ENCODE data around the gene LRIT1. TPM values are rescaled to one million over a fixed set of nuclear protein-coding genes. Genes with fewer than 3 reads are reported as not detected.

Gene LRIT1
- polyA plus RNA-seq, 1 of the 3 experiments (the other 2 are of a cell fraction), result not detected

GRCh38 chr10:84248794-84249193, 7.4 kb upstream of the LRIT1 start:
- no peaks in the 10 kb centered on the region for H4K20me1 ChIP-seq (ENCODE audit: insufficient read depth)
- CTCF ChIA-PET, result interaction anchor here (2.1 kb wide), 1 partner anchor 289 kb away, joined by 6 read pairs; no protein-coding TSS in a partner anchor

More at GRCh38 chr10:84248794-84249193, 7.4 kb upstream of the LRIT1 start:
- H3K36me3 ChIP-seq (replicated peaks in 1 of 2; ENCODE audit: control insufficient read depth in 1 of 2, insufficient read depth in 2 of 2, low read length in 1 of 2), result no peaks in the 10 kb centered on the region
- H3K4me2 ChIP-seq, result no peak overlapping the region
- no peaks in the 10 kb centered on the region for H3K79me2 ChIP-seq (ENCODE audit: insufficient read depth)
- H2AFZ ChIP-seq (ENCODE audit: low read depth), result no peak overlapping the region
- H3K4me1 ChIP-seq (ENCODE audit: control insufficient read depth in 1 of 2, insufficient read depth in 2 of 2, low read depth in 1 of 2, low read length in 1 of 2), result no peaks in the 10 kb centered on the region
- H3F3A ChIP-seq (replicated peaks; ENCODE audit: insufficient read depth), result no peaks in the 10 kb centered on the region
- H3K27me3 ChIP-seq (ENCODE audit: insufficient read depth), result no peaks in the 10 kb centered on the region; the same call in 1 of the 2 replicates
- no peaks in the 10 kb centered on the region for H3K9me3 ChIP-seq
- no peak overlapping the region for H3K27ac ChIP-seq (ENCODE audit: low read depth in 2 of 2, low read length in 1 of 2)
- H3K9ac ChIP-seq, result no peak overlapping the region
- H3K9me2 ChIP-seq, result no peaks in the 10 kb centered on the region
- POLR2A ChIA-PET, result no interaction called here
- H3K4me3 ChIP-seq (ENCODE audit: low read depth in 2 of 2, low read length in 1 of 2), result no peak overlapping the region
- DNase-seq, result no peak
- WGBS (ENCODE audit: low lambda C conversion rate), result 55% methylated on average over 12 of the region's 12 CpGs
- TF ChIP-seq FOSL2 (IDR thresholded peaks at IDR 0.05; ENCODE audit: borderline replicate concordance, low read depth) (no peak), EZH2phosphoT487 (IDR thresholded peaks at IDR 0.05; ENCODE audit: borderline replicate concordance, low read depth) (no peak), TEAD4 (IDR thresholded peaks at IDR 0.05; ENCODE audit: borderline replicate concordance, insufficient read depth) (no peak), EP300 (IDR thresholded peaks at IDR 0.05; ENCODE audit: borderline replicate concordance in 1 of 2, low read depth in 1 of 2, low read length in 1 of 2) (no peak), MXI1 (IDR thresholded peaks at IDR 0.05; ENCODE audit: low read depth, low read length) (no peak), REST (IDR thresholded peaks at IDR 0.05; ENCODE audit: low read depth, low read length) (no peak), RXRA (IDR thresholded peaks at IDR 0.05; ENCODE audit: borderline replicate concordance, low read depth) (no peak), POLR2AphosphoS5 (IDR thresholded peaks at IDR 0.05; ENCODE audit: low read depth, low read length) (no peak), FOXJ3 (CRISPR knock-in tag; IDR thresholded peaks at IDR 0.05) (no peak), NRF1 (IDR thresholded peaks at IDR 0.05; ENCODE audit: low read depth, low read length) (no peak), MAX (IDR thresholded peaks at IDR 0.05; ENCODE audit: low read depth) (no peak), SMC3 (IDR thresholded peaks at IDR 0.05; ENCODE audit: low read depth, low read length) (no peak), NFIC (IDR thresholded peaks at IDR 0.05; ENCODE audit: borderline replicate concordance) (no peak), RAD21 (IDR thresholded peaks at IDR 0.05; ENCODE audit: low read length) (no peak), PBX3 (IDR thresholded peaks at IDR 0.05) (no peak), GABPA (IDR thresholded peaks at IDR 0.05; ENCODE audit: low read depth) (no peak), GATA2 (CRISPR knock-in tag; IDR thresholded peaks at IDR 0.05) (no peak), USF1 (IDR thresholded peaks at IDR 0.05; ENCODE audit: borderline replicate concordance, low read depth) (no peak), YY1 (IDR thresholded peaks at IDR 0.05; ENCODE audit: low read depth) (no peak), MEF2A (IDR thresholded peaks at IDR 0.05; ENCODE audit: borderline replicate concordance, low read depth) (no peak)
